GM12865 (cell line): ENCODE results near the gene CSK.

ENCODE experiments used
- DNase-seq: peaks from one replicate; pipeline ENCODE4 v3.0.0; 2010; ENCODE audit warnings: low read depth
- H3K4me3 ChIP-seq: 2 replicates; pipeline ENCODE4 v1.5.1; 2011; ENCODE audit warnings: mild to moderate bottlenecking, low read depth, low read length, control low read depth
- TF ChIP-seq, protein P1 (sequence below): IDR thresholded peaks from 2 replicates; pipeline ENCODE4 v1.5.1; 2011; ENCODE audit warnings: low read length, control low read depth, low read depth, inconsistent platforms; ENCODE audit not compliant: insufficient read depth; ENCODE audit errors: missing control alignments

The CSK gene

GRCh38 chr15:74748322-74748946, 33.4 kb upstream of the CSK start, which contains the start of gene CYP1A2:
Gene CYP1A2 (plus strand): TSS chr15:74748845. CDS start chr15:74749739, 894 bp downstream.
- TF ChIP-seq, protein P1, sequence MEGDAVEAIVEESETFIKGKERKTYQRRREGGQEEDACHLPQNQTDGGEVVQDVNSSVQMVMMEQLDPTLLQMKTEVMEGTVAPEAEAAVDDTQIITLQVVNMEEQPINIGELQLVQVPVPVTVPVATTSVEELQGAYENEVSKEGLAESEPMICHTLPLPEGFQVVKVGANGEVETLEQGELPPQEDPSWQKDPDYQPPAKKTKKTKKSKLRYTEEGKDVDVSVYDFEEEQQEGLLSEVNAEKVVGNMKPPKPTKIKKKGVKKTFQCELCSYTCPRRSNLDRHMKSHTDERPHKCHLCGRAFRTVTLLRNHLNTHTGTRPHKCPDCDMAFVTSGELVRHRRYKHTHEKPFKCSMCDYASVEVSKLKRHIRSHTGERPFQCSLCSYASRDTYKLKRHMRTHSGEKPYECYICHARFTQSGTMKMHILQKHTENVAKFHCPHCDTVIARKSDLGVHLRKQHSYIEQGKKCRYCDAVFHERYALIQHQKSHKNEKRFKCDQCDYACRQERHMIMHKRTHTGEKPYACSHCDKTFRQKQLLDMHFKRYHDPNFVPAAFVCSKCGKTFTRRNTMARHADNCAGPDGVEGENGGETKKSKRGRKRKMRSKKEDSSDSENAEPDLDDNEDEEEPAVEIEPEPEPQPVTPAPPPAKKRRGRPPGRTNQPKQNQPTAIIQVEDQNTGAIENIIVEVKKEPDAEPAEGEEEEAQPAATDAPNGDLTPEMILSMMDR: no peak
- no peak within 1 kb of the TSS for H3K4me3 ChIP-seq
- no peak for DNase-seq

DNA sequence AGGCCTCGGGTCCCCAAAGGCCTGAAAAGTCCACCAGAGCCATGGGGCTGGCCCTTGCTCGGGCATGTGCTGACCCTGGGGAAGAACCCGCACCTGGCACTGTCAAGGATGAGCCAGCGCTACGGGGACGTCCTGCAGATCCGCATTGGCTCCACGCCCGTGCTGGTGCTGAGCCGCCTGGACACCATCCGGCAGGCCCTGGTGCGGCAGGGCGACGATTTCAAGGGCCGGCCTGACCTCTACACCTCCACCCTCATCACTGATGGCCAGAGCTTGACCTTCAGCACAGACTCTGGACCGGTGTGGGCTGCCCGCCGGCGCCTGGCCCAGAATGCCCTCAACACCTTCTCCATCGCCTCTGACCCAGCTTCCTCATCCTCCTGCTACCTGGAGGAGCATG, 32.0 kb upstream of the CSK start:
- no peak for DNase-seq
- TF ChIP-seq, protein P1: no peak
- H3K4me3 ChIP-seq: no peak overlapping the region

- DNase-seq: no peak
- TF ChIP-seq, protein P1: no peak
Measured at GRCh38 chr15:74750751-74751150, 31.1 kb upstream of the CSK start.

DNA sequence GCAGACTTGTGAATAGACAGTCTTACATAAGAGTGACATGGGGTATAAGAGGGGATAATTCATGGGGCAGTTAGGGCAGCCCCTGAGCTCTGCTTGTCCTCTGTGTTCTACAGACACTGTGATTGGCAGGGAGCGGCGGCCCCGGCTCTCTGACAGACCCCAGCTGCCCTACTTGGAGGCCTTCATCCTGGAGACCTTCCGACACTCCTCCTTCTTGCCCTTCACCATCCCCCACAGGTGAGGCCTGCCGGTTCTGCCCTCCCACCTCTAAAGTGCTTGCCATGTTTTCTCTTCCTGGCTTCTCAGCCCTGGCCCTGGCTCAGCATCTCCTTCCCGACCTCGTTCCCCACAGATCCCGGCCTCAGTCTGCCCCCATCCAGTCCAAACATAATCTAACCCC, 29.9 kb upstream of the CSK start:
- H3K4me3 ChIP-seq: no peak overlapping the region
- DNase-seq: no peak
- TF ChIP-seq, protein P1: no peak

More at GRCh38 chr15:74750751-74751150, 31.1 kb upstream of the CSK start:
- no peak overlapping the region for H3K4me3 ChIP-seq

GRCh38 chr15:74752531-74752930, 29.3 kb upstream of the CSK start:
- H3K4me3 ChIP-seq: no peak overlapping the region
- TF ChIP-seq, protein P1: no peak
- DNase-seq: no peak

DNA sequence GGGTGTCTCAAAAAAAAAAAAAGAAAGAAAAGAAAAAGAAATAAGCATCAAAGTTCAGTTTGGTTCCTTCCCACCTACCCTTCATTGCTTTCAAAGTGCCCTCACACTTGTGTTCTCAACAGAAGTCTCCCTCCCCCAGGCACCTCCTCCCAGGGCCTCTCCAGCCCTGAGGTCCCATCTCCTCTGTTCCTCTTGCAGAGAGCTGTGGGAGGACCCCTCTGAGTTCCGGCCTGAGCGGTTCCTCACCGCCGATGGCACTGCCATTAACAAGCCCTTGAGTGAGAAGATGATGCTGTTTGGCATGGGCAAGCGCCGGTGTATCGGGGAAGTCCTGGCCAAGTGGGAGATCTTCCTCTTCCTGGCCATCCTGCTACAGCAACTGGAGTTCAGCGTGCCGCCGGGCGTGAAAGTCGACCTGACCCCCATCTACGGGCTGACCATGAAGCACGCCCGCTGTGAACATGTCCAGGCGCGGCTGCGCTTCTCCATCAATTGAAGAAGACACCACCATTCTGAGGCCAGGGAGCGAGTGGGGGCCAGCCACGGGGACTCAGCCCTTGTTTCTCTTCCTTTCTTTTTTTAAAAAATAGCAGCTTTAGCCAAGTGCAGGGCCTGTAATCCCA, 27.2 kb upstream of the CSK start:
- H3K4me3 ChIP-seq: no peak overlapping the region
- TF ChIP-seq, protein P1: no peak
- no peak for DNase-seq
